ENCODE results near the gene LAG3.

LAG3 gene

DNA sequence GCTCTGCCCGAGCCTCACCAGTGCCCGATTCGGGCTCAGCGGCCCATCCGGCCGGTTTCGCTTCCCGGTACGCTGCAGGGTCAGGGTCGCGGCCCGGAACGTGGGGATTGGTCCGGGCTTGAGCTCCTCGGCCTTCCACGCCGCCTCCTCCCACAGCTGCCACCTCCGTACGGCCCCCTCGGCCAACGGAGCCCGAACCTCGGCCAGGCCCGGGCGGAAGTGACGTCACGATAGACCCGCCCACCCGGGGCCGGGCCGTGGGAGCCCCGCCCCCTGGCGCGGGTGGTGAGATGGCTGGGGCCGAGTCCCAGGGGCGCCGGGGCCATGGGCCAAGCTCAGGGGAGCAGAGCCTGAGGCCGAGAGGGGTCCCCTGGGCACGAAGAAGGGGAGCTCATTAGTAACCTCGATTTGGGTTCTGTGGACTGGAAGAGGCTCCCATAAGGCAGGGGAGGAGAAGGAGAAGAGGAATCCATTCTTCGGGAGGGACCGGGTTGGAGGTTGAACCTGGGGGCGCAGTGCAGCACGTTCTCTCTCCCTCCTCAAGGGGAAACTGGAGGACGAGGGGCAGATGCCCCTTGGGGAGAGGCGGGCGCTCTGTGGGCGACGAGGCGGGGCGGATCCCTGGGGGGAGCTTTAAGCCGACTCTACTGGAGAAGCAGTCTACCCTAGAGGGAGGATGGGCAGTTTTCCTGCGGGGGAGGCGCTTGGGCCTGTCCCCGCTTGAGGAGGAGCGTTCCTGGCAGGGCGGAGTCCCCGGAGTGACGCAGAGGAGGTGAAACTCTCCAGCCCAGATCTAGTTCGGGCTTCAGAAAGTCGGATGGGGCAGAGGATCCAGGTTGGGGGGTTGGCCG, 19.2 kb upstream of the LAG3 start, which contains the start of gene MLF2:
Gene MLF2 (minus strand): TSS at position 221 of the 851 bp plus-strand sequence. CDS start 807 bp downstream, outside the sequence.
- no peaks in the 10 kb centered on the region for H3K9me3 ChIP-seq (ENCODE audit: control insufficient read depth, low read length)
- H3K4me1 ChIP-seq (ENCODE audit: control insufficient read depth, insufficient read depth, low read length) = peaks cover 21% of the 10 kb centered on the region
- no peaks in the 10 kb centered on the region for H3K27me3 ChIP-seq (ENCODE audit: control insufficient read depth, insufficient read depth, low read length, poor library complexity, severe bottlenecking)
- H3K36me3 ChIP-seq (ENCODE audit: control insufficient read depth, insufficient read depth, low read length) = peaks cover 33% of the 10 kb centered on the region
- WGBS, 2 experiments = 0% methylated on average over 62 of the region's 62 CpGs
- peak within 1 kb of the TSS; percentile 96 for H3K4me3 ChIP-seq (ENCODE audit: insufficient read depth, low read depth, low read length)
- peak within 1 kb of the TSS; percentile 93 for H3K27ac ChIP-seq (ENCODE audit: insufficient read depth, low read depth, low read length, poor library complexity, severe bottlenecking)

DNA sequence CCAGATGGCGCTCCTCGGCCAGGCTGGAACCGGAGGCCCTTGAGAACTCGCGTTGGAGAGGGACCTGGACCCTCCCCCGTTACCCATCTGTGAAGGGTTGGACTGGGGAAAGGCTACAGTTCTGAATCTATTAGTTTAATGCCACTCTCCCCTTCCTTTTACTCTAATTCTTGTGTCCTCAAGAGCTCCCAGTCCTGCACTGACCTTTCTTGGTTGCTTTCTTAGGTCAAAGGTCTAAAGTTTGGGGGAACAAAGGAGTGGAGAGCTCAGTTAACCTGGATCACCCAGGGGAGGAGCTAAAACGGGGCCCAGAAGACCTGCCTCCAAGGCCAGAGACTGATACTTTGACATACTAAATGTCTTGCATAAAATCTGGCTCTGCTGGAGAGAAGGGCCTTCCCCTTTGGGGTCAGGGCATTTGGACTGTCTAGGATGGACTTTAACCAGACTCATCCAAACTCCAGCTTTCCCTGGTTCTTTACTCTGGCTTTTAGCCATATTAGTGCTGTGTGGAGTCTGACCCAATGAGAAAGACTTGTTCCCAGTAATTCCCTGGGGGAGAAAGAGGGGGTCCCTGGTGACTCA, 18.5 kb upstream of the LAG3 start:
- Histone ChIP-seq H3K4me3 (ENCODE audit: insufficient read depth, low read depth, low read length) (peak overlapping the region; percentile 96), H3K9me3 (ENCODE audit: control insufficient read depth, low read length) (no peaks in the 10 kb centered on the region), H3K4me1 (ENCODE audit: control insufficient read depth, insufficient read depth, low read length) (peaks cover 25% of the 10 kb centered on the region), H3K36me3 (ENCODE audit: control insufficient read depth, insufficient read depth, low read length) (peaks cover 26% of the 10 kb centered on the region), H3K27ac (ENCODE audit: insufficient read depth, low read depth, low read length, poor library complexity, severe bottlenecking) (peak overlapping the region; percentile 93), H3K27me3 (ENCODE audit: control insufficient read depth, insufficient read depth, low read length, poor library complexity, severe bottlenecking) (no peaks in the 10 kb centered on the region)
- 1 to 2% methylated on average over 7 of the region's 7 CpGs for WGBS, 2 experiments

DNA sequence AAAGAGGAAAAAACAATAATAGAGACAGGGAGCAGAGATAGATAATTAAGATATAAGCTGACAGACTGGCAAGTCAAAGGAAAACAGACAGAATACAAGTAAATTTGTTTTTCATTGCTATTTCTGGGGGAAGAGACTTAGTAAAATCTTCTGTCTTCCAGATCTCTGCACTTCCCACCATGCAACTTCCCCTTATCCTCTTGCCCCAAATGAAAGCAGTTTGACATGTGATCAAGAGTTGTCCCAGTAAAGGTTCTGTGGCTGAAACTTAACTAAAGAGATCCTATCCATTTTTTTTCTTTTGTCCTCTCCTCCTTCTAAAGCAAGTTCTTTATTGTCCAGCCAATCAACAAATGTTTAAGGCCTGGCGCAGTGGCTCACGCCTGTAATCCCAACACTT, 17.9 kb upstream of the LAG3 start:
- H3K4me1 ChIP-seq (ENCODE audit: control insufficient read depth, insufficient read depth, low read length) = peaks cover 26% of the 10 kb centered on the region
- whole genome bisulfite sequencing, 2 experiments = 91 to 94% methylated on average over 2 of the region's 2 CpGs
- no peaks in the 10 kb centered on the region for H3K9me3 ChIP-seq (ENCODE audit: control insufficient read depth, low read length)
- peaks cover 21% of the 10 kb centered on the region for H3K36me3 ChIP-seq (ENCODE audit: control insufficient read depth, insufficient read depth, low read length)
- no peaks in the 10 kb centered on the region for H3K27me3 ChIP-seq (ENCODE audit: control insufficient read depth, insufficient read depth, low read length, poor library complexity, severe bottlenecking)
- no peak overlapping the region for H3K27ac ChIP-seq (ENCODE audit: insufficient read depth, low read depth, low read length, poor library complexity, severe bottlenecking)
- no peak overlapping the region for H3K4me3 ChIP-seq (ENCODE audit: insufficient read depth, low read depth, low read length)

GRCh38 chr12:6757028-6757690, 15.2 kb upstream of the LAG3 start:
- no peaks in the 10 kb centered on the region for H3K27me3 ChIP-seq (ENCODE audit: control insufficient read depth, insufficient read depth, low read length, poor library complexity, severe bottlenecking)
- H3K4me3 ChIP-seq (ENCODE audit: insufficient read depth, low read depth, low read length) = no peak overlapping the region
- H3K27ac ChIP-seq (ENCODE audit: insufficient read depth, low read depth, low read length, poor library complexity, severe bottlenecking) = no peak overlapping the region
- H3K4me1 ChIP-seq (ENCODE audit: control insufficient read depth, insufficient read depth, low read length) = peaks cover 17% of the 10 kb centered on the region
- WGBS, 2 experiments = 92% methylated on average over 8 of the region's 8 CpGs
- no peaks in the 10 kb centered on the region for H3K9me3 ChIP-seq (ENCODE audit: control insufficient read depth, low read length)
- H3K36me3 ChIP-seq (ENCODE audit: control insufficient read depth, insufficient read depth, low read length) = no peaks in the 10 kb centered on the region

GRCh38 chr12:6758506-6759095, 13.7 kb upstream of the LAG3 start:
- 87 to 88% methylated on average over 9 of the region's 9 CpGs for WGBS, 2 experiments
- no peaks in the 10 kb centered on the region for H3K36me3 ChIP-seq (ENCODE audit: control insufficient read depth, insufficient read depth, low read length)
- H3K27me3 ChIP-seq (ENCODE audit: control insufficient read depth, insufficient read depth, low read length, poor library complexity, severe bottlenecking) = no peaks in the 10 kb centered on the region
- H3K4me3 ChIP-seq (ENCODE audit: insufficient read depth, low read depth, low read length) = no peak overlapping the region
- H3K27ac ChIP-seq (ENCODE audit: insufficient read depth, low read depth, low read length, poor library complexity, severe bottlenecking) = no peak overlapping the region
- no peaks in the 10 kb centered on the region for H3K9me3 ChIP-seq (ENCODE audit: control insufficient read depth, low read length)
- H3K4me1 ChIP-seq (ENCODE audit: control insufficient read depth, insufficient read depth, low read length) = peaks cover 22% of the 10 kb centered on the region

GRCh38 chr12:6759741-6760140, 12.6 kb upstream of the LAG3 start:
- 77 to 80% methylated on average over 5 of the region's 5 CpGs for WGBS, 2 experiments
- no peaks in the 10 kb centered on the region for H3K9me3 ChIP-seq (ENCODE audit: control insufficient read depth, low read length)
- H3K36me3 ChIP-seq (ENCODE audit: control insufficient read depth, insufficient read depth, low read length) = no peaks in the 10 kb centered on the region
- H3K4me3 ChIP-seq (ENCODE audit: insufficient read depth, low read depth, low read length) = no peak overlapping the region
- H3K27ac ChIP-seq (ENCODE audit: insufficient read depth, low read depth, low read length, poor library complexity, severe bottlenecking) = no peak overlapping the region
- H3K27me3 ChIP-seq (ENCODE audit: control insufficient read depth, insufficient read depth, low read length, poor library complexity, severe bottlenecking) = no peaks in the 10 kb centered on the region
- peaks cover 16% of the 10 kb centered on the region for H3K4me1 ChIP-seq (ENCODE audit: control insufficient read depth, insufficient read depth, low read length)

GRCh38 chr12:6763380-6763779, 8.9 kb upstream of the LAG3 start:
- Histone ChIP-seq H3K4me3 (ENCODE audit: insufficient read depth, low read depth, low read length) (no peak overlapping the region), H3K27ac (ENCODE audit: insufficient read depth, low read depth, low read length, poor library complexity, severe bottlenecking) (peak overlapping the region; percentile 84)

GRCh38 chr12:6764011-6764828, 8.1 kb upstream of the LAG3 start:
- WGBS, 2 experiments = 1 to 3% methylated on average over 16 of the region's 16 CpGs
- Histone ChIP-seq H3K4me3 (ENCODE audit: insufficient read depth, low read depth, low read length) (no peak overlapping the region), H3K4me1 (ENCODE audit: control insufficient read depth, insufficient read depth, low read length) (peaks cover 22% of the 10 kb centered on the region), H3K27me3 (ENCODE audit: control insufficient read depth, insufficient read depth, low read length, poor library complexity, severe bottlenecking) (no peaks in the 10 kb centered on the region), H3K9me3 (ENCODE audit: control insufficient read depth, low read length) (no peaks in the 10 kb centered on the region), H3K27ac (ENCODE audit: insufficient read depth, low read depth, low read length, poor library complexity, severe bottlenecking) (peak overlapping the region; percentile 84), H3K36me3 (ENCODE audit: control insufficient read depth, insufficient read depth, low read length) (no peaks in the 10 kb centered on the region)

More at GRCh38 chr12:6763380-6763779, 8.9 kb upstream of the LAG3 start:
- H3K4me1 ChIP-seq (ENCODE audit: control insufficient read depth, insufficient read depth, low read length) = peaks cover 21% of the 10 kb centered on the region
- H3K27me3 ChIP-seq (ENCODE audit: control insufficient read depth, insufficient read depth, low read length, poor library complexity, severe bottlenecking) = no peaks in the 10 kb centered on the region
- WGBS, 2 experiments = 68 to 73% methylated on average over 4 of the region's 4 CpGs
- H3K36me3 ChIP-seq (ENCODE audit: control insufficient read depth, insufficient read depth, low read length) = no peaks in the 10 kb centered on the region
- H3K9me3 ChIP-seq (ENCODE audit: control insufficient read depth, low read length) = no peaks in the 10 kb centered on the region

DNA sequence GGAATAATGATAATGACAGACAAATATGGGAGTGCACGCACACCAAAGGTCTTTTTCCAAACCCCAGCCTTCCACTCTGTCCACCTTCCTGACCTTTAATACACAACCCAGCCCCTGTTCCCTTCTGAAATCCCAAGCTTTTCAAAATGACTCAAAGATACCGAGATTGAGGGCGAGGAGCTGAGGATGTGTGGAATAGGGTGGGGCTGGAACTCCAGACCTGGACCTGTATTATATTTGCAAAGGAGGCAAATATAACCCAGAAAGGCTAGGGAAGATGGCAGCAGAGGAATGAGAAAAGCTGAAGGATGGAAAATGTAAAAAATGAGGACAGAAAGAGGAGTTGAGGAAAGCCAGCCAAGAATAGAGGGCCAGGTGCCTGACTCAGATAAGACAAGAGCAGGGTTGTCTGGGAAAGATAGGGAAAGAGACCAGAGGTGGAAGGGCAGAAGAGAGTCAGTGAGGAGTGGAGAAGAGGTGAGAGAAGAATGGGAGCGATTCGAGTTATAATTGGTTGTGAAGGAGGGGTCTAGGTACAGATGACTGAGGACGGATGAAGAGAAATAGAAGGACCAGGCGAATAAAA, 7.2 kb upstream of the LAG3 start:
- Histone ChIP-seq H3K9me3 (ENCODE audit: control insufficient read depth, low read length) (no peaks in the 10 kb centered on the region), H3K4me3 (ENCODE audit: insufficient read depth, low read depth, low read length) (peak overlapping the region; percentile 92)
- 33% methylated on average over 7 of the region's 7 CpGs for WGBS, 2 experiments

More for the DNA sequence above, 7.2 kb upstream of the LAG3 start:
- Histone ChIP-seq H3K4me1 (ENCODE audit: control insufficient read depth, insufficient read depth, low read length) (peaks cover 31% of the 10 kb centered on the region), H3K27ac (ENCODE audit: insufficient read depth, low read depth, low read length, poor library complexity, severe bottlenecking) (peak overlapping the region; percentile 80), H3K27me3 (ENCODE audit: control insufficient read depth, insufficient read depth, low read length, poor library complexity, severe bottlenecking) (no peaks in the 10 kb centered on the region), H3K36me3 (ENCODE audit: control insufficient read depth, insufficient read depth, low read length) (peaks cover 8% of the 10 kb centered on the region)

Measured in ectodermal cell (in vitro differentiated cells).